ENCODE measurements around the gene TBX10.
"Not testable (repeated sequence)": the region's sequence is repeated elsewhere in the genome, so short reads cannot be mapped to it uniquely, and the experiment has no call there.

Gene TBX10

GRCh38 chr11:67644472-67645418 lies 5.2 kb upstream of the TBX10 start:
- no CpG with 5 or more reads among the region's 22 CpGs for WGBS (ENCODE audit: insufficient coverage, insufficient read length)
- Histone ChIP-seq H3K27me3 (ENCODE audit: control insufficient read depth, insufficient read depth, low read length) (peaks cover 3% of the 10 kb centered on the region; the same call in 1 of the 2 replicates), H3K4me3 (ENCODE audit: low read length) (no peak overlapping the region), H3K4me1 (ENCODE audit: control insufficient read depth, insufficient read depth, low read length) (no peaks in the 10 kb centered on the region; the same call in 1 of the 2 replicates), H3K27ac (ENCODE audit: low read length) (no peak overlapping the region), H3K9me3 (ENCODE audit: control insufficient read depth, insufficient read depth, low read length) (no peaks in the 10 kb centered on the region), H3K36me3 (ENCODE audit: control insufficient read depth, insufficient read depth, low read length) (no peaks in the 10 kb centered on the region)
- DNase-seq (ENCODE audit: low read depth, low spot score) = no peak

- H3K4me1 ChIP-seq (ENCODE audit: control insufficient read depth, insufficient read depth, low read length) = no peaks in the 10 kb centered on the region; the same call in 1 of the 2 replicates
- no peak overlapping the region for H3K27ac ChIP-seq (ENCODE audit: low read length)
- peaks cover 3% of the 10 kb centered on the region; the same call in 1 of the 2 replicates for H3K27me3 ChIP-seq (ENCODE audit: control insufficient read depth, insufficient read depth, low read length)
- H3K36me3 ChIP-seq (ENCODE audit: control insufficient read depth, insufficient read depth, low read length) = no peaks in the 10 kb centered on the region
- DNase-seq (ENCODE audit: low read depth, low spot score) = no peak
- no CpG with 5 or more reads among the region's 5 CpGs for WGBS (ENCODE audit: insufficient coverage, insufficient read length)
- no peak overlapping the region for H3K4me3 ChIP-seq (ENCODE audit: low read length)
- H3K9me3 ChIP-seq (ENCODE audit: control insufficient read depth, insufficient read depth, low read length) = no peaks in the 10 kb centered on the region
These were observed 4.5 kb upstream of the TBX10 start for GRCh38 chr11:67644042-67644441.

GRCh38 chr11:67642173-67643120 lies 2.9 kb upstream of the TBX10 start:
- DNase-seq (ENCODE audit: low read depth, low spot score) = no peak
- WGBS (ENCODE audit: insufficient coverage, insufficient read length) = no CpG with 5 or more reads among the region's 15 CpGs
- no peaks in the 10 kb centered on the region for H3K9me3 ChIP-seq (ENCODE audit: control insufficient read depth, insufficient read depth, low read length)
- no peaks in the 10 kb centered on the region; the same call in 1 of the 2 replicates for H3K4me1 ChIP-seq (ENCODE audit: control insufficient read depth, insufficient read depth, low read length)
- no peaks in the 10 kb centered on the region for H3K36me3 ChIP-seq (ENCODE audit: control insufficient read depth, insufficient read depth, low read length)
- peaks cover 3% of the 10 kb centered on the region; the same call in 1 of the 2 replicates for H3K27me3 ChIP-seq (ENCODE audit: control insufficient read depth, insufficient read depth, low read length)
- H3K27ac ChIP-seq (ENCODE audit: low read length) = no peak overlapping the region
- no peak overlapping the region for H3K4me3 ChIP-seq (ENCODE audit: low read length)

- no peak for DNase-seq (ENCODE audit: low read depth, low spot score)
- H3K4me3 ChIP-seq (ENCODE audit: low read length) = no peak overlapping the region
- WGBS (ENCODE audit: insufficient coverage, insufficient read length) = no CpG with 5 or more reads among the region's 28 CpGs
- H3K4me1 ChIP-seq (ENCODE audit: control insufficient read depth, insufficient read depth, low read length) = no peaks in the 10 kb centered on the region; the same call in 1 of the 2 replicates
- no peaks in the 10 kb centered on the region for H3K36me3 ChIP-seq (ENCODE audit: control insufficient read depth, insufficient read depth, low read length)
- H3K27me3 ChIP-seq (ENCODE audit: control insufficient read depth, insufficient read depth, low read length) = peaks cover 3% of the 10 kb centered on the region; the same call in 1 of the 2 replicates
- H3K9me3 ChIP-seq (ENCODE audit: control insufficient read depth, insufficient read depth, low read length) = no peaks in the 10 kb centered on the region
- no peak overlapping the region for H3K27ac ChIP-seq (ENCODE audit: low read length)
These were observed 2.0 kb upstream of the TBX10 start for GRCh38 chr11:67641338-67642172.

- H3K4me3 ChIP-seq (ENCODE audit: low read length) = no peak overlapping the region
- no peaks in the 10 kb centered on the region for H3K9me3 ChIP-seq (ENCODE audit: control insufficient read depth, insufficient read depth, low read length)
- no peak for DNase-seq (ENCODE audit: low read depth, low spot score)
- H3K36me3 ChIP-seq (ENCODE audit: control insufficient read depth, insufficient read depth, low read length) = no peaks in the 10 kb centered on the region
- no CpG with 5 or more reads among the region's 12 CpGs for WGBS (ENCODE audit: insufficient coverage, insufficient read length)
- H3K27ac ChIP-seq (ENCODE audit: low read length) = no peak overlapping the region
- peaks cover 3% of the 10 kb centered on the region; the same call in 1 of the 2 replicates for H3K27me3 ChIP-seq (ENCODE audit: control insufficient read depth, insufficient read depth, low read length)
- H3K4me1 ChIP-seq (ENCODE audit: control insufficient read depth, insufficient read depth, low read length) = no peaks in the 10 kb centered on the region; the same call in 1 of the 2 replicates
These were observed 1.3 kb upstream of the TBX10 start for GRCh38 chr11:67640758-67641337.

- Histone ChIP-seq H3K9me3 (ENCODE audit: control insufficient read depth, insufficient read depth, low read length) (no peaks in the 10 kb centered on the region), H3K27ac (ENCODE audit: low read length) (no peak overlapping the region), H3K36me3 (ENCODE audit: control insufficient read depth, insufficient read depth, low read length) (no peaks in the 10 kb centered on the region), H3K4me3 (ENCODE audit: low read length) (no peak overlapping the region), H3K4me1 (ENCODE audit: control insufficient read depth, insufficient read depth, low read length) (no peaks in the 10 kb centered on the region; the same call in 1 of the 2 replicates), H3K27me3 (ENCODE audit: control insufficient read depth, insufficient read depth, low read length) (peaks cover 3% of the 10 kb centered on the region; the same call in 1 of the 2 replicates)
- DNase-seq (ENCODE audit: low read depth, low spot score) = no peak
- WGBS (ENCODE audit: insufficient coverage, insufficient read length) = no CpG with 5 or more reads among the region's 23 CpGs
These were observed 626 bp upstream of the TBX10 start for GRCh38 chr11:67640021-67640757.

- H3K4me1 ChIP-seq (ENCODE audit: control insufficient read depth, insufficient read depth, low read length) = no peaks in the 10 kb centered on the region
- H3K27ac ChIP-seq (ENCODE audit: low read length) = no peak overlapping the region
- no peak for DNase-seq (ENCODE audit: low read depth, low spot score)
- peaks cover 3% of the 10 kb centered on the region; the same call in 1 of the 2 replicates for H3K27me3 ChIP-seq (ENCODE audit: control insufficient read depth, insufficient read depth, low read length)
- WGBS (ENCODE audit: insufficient coverage, insufficient read length) = no CpG with 5 or more reads among the region's 24 CpGs
- H3K4me3 ChIP-seq (ENCODE audit: low read length) = no peak overlapping the region
- H3K36me3 ChIP-seq (ENCODE audit: control insufficient read depth, insufficient read depth, low read length) = no peaks in the 10 kb centered on the region
- no peaks in the 10 kb centered on the region for H3K9me3 ChIP-seq (ENCODE audit: control insufficient read depth, insufficient read depth, low read length)
These were observed 777 bp downstream of the TBX10 start for GRCh38 chr11:67638535-67639437.

GRCh38 chr11:67637441-67637840 lies 2.1 kb downstream of the TBX10 start:
- H3K27ac ChIP-seq (ENCODE audit: low read length); H3K4me1 ChIP-seq (ENCODE audit: control insufficient read depth, insufficient read depth, low read length); DNase-seq (ENCODE audit: low read depth, low spot score); H3K9me3 ChIP-seq (ENCODE audit: control insufficient read depth, insufficient read depth, low read length); H3K27me3 ChIP-seq (ENCODE audit: control insufficient read depth, insufficient read depth, low read length); H3K36me3 ChIP-seq (ENCODE audit: control insufficient read depth, insufficient read depth, low read length); H3K4me3 ChIP-seq (ENCODE audit: low read length): not testable (repeated sequence)
- no CpG with 5 or more reads among the region's 3 CpGs for WGBS (ENCODE audit: insufficient coverage, insufficient read length)

All from iPS DF 6.9 (cell line).